MCF 10A (cell line): ENCODE data around the gene DDX51. TPM values are rescaled to one million over a fixed set of nuclear protein-coding genes. Genes with fewer than 3 reads are reported as not detected.
A peak's percentile ranks its signal among the peaks of the same experiment; 100 is the strongest.

ENCODE experiments used
- BruUV-seq: library from RNA; stranded (reverse); fragments of 400-500 nt; replicated peaks from 2 replicates; lab custom pipeline; 2021; lab: Mats Ljungman, UMichigan
- CTCF ChIA-PET: fragments of 300-600 bp; sonication (Branson Sonifier 250); formaldehyde crosslinking; extraction: SDS; loops from one replicate; lab custom pipeline; 2021; ENCODE audit warnings: antibody characterized with exemption, inconsistent platforms; lab: Yijun Ruan, JAX
- POLR2A ChIA-PET: fragments of 300-600, 350-650 bp; sonication (Branson Sonifier 250); formaldehyde crosslinking; extraction: SDS; loops from one replicate; lab custom pipeline; 2020; ENCODE audit warnings: antibody characterized with exemption, inconsistent platforms; lab: Yijun Ruan, JAX
- DNase-seq: peaks from one replicate; pipeline ENCODE4 v3.0.0-alpha.2; 2018; ENCODE audit not compliant: unreplicated experiment
- H3K27ac Mint-ChIP-seq: one replicate; pipeline ENCODE4 v1.8.0; 2022; ENCODE audit warnings: mild to moderate bottlenecking, low read depth, mixed read lengths; ENCODE audit not compliant: unreplicated experiment
- H3K27me3 Mint-ChIP-seq: one replicate; pipeline ENCODE4 v1.8.0; 2022; ENCODE audit warnings: mixed read lengths; ENCODE audit not compliant: insufficient read depth, unreplicated experiment
- H3K36me3 Mint-ChIP-seq: one replicate; pipeline ENCODE4 v1.8.0; 2022; ENCODE audit warnings: mild to moderate bottlenecking, moderate library complexity, mixed read lengths; ENCODE audit not compliant: insufficient read depth, unreplicated experiment
- H3K4me1 Mint-ChIP-seq: one replicate; pipeline ENCODE4 v1.8.0; 2022; ENCODE audit warnings: mixed read lengths; ENCODE audit not compliant: insufficient read depth, unreplicated experiment
- H3K4me3 Mint-ChIP-seq: one replicate; pipeline ENCODE4 v1.8.0; 2022; ENCODE audit warnings: mild to moderate bottlenecking, moderate library complexity, mixed read lengths; ENCODE audit not compliant: unreplicated experiment
- H3K9me3 Mint-ChIP-seq: one replicate; pipeline ENCODE4 v1.8.0; 2022; ENCODE audit warnings: mixed read lengths; ENCODE audit not compliant: unreplicated experiment
- CTCF ChIP-seq: fragments of 200-600 bp; IDR thresholded peaks from one replicate; pipeline ENCODE4 v1.8.0; 2022; ENCODE audit warnings: antibody characterized with exemption, mild to moderate bottlenecking; ENCODE audit not compliant: unreplicated experiment
- intact Hi-C: fragments of 100-400 bp; cut with micrococcal nuclease; formaldehyde crosslinking; loops from 2 replicates; pipeline ENCODE4 v1.14.1; 2022
- total RNA-seq: library from RNA; stranded (reverse); gene quantifications from 2 replicates; pipeline ENCODE4 v1.2.3, GENCODE V29; 2022

DDX51 gene
- total RNA-seq, 1 experiment from 2014 or later: 24.0 TPM

DNA sequence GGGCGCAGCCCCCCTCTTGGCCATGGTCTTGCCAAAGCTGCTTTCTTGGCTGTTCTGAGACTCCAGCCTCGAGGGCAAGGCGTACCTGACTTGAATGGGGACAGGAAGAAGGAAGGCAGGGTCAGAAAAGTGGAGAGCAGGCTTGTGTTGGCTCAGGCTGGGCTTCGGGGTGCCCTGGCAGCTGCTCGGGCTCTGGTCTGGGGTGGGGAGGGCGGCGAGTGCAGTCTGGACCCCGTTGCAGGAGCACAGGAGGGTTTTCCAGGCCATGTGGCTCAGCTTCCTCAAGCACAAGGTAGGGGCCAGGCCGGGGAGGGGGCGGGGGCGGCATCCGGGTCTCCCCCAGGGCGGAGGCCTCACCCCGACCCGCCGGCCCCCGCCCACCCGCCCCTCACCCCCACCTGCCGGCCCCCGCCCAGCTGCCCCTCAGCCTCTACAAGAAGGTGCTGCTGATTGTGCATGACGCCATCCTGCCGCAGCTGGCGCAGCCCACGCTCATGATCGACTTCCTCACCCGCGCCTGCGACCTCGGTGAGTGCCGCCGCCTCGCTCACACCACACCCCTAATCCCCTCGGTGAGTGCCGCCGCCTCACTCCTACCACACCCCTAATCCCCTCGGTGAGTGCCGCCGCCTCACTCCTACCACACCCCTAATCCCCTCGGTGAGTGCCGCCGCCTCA lies 4.4 kb upstream of the DDX51 start:
- TF ChIP-seq CTCF: no peak
- Mint-ChIP-seq H3K27ac (no peak overlapping the region), H3K36me3 (peaks cover 14% of the 10 kb centered on the region), H3K9me3 (no peaks in the 10 kb centered on the region), H3K27me3 (no peaks in the 10 kb centered on the region), H3K4me3 (no peak overlapping the region), H3K4me1 (no peaks in the 10 kb centered on the region)
- intact Hi-C loops: no loop called here
- BruUV-seq: no TSS peak
- POLR2A ChIA-PET: no interaction called here
- CTCF ChIA-PET: interaction anchor here (0.5 kb wide), 1 partner anchor 385 kb away, joined by 3 read pairs; no protein-coding TSS in a partner anchor
- no peak for DNase-seq

GRCh38 chr12:132147423-132148367 lies 3.6 kb upstream of the DDX51 start:
- intact Hi-C loops: no loop called here

GRCh38 chr12:132146772-132147422 lies 2.8 kb upstream of the DDX51 start:
- H3K36me3 Mint-ChIP-seq: peaks cover 19% of the 10 kb centered on the region
- no peaks in the 10 kb centered on the region for H3K9me3 Mint-ChIP-seq
- TF ChIP-seq CTCF: no peak
- no TSS peak for BruUV-seq
- ChIA-PET CTCF (interaction anchor here (0.6 kb wide), 1 partner anchor 77 kb away, joined by 3 read pairs; no protein-coding TSS in a partner anchor), POLR2A (no interaction called here)
- DNase-seq: no peak
- peak overlapping the region; percentile 29 for H3K4me3 Mint-ChIP-seq
- intact Hi-C loops: no loop called here
- no peaks in the 10 kb centered on the region for H3K4me1 Mint-ChIP-seq
- no peak overlapping the region for H3K27ac Mint-ChIP-seq
- no peaks in the 10 kb centered on the region for H3K27me3 Mint-ChIP-seq

More at GRCh38 chr12:132147423-132148367, 3.6 kb upstream of the DDX51 start:
- no peaks in the 10 kb centered on the region for H3K4me1 Mint-ChIP-seq
- H3K27me3 Mint-ChIP-seq: no peaks in the 10 kb centered on the region
- H3K27ac Mint-ChIP-seq: no peak overlapping the region
- H3K9me3 Mint-ChIP-seq: no peaks in the 10 kb centered on the region
- no peak for DNase-seq
- TF ChIP-seq CTCF: no peak
- ChIA-PET CTCF (interaction anchor here (0.5 kb wide), 1 partner anchor 384 kb away, joined by 3 read pairs; no protein-coding TSS in a partner anchor), POLR2A (no interaction called here)
- peaks cover 19% of the 10 kb centered on the region for H3K36me3 Mint-ChIP-seq
- BruUV-seq: no TSS peak
- no peak overlapping the region for H3K4me3 Mint-ChIP-seq
